Islet precursor cell (in vitro differentiated cells): ENCODE measurements around the gene WNT11.
A peak's percentile ranks its signal among the peaks of the same experiment; 100 is the strongest.

ENCODE experiments used
- DNase-seq: peaks from one replicate; pipeline ENCODE4 v3.0.0-alpha.2; 2018

Gene WNT11

DNA sequence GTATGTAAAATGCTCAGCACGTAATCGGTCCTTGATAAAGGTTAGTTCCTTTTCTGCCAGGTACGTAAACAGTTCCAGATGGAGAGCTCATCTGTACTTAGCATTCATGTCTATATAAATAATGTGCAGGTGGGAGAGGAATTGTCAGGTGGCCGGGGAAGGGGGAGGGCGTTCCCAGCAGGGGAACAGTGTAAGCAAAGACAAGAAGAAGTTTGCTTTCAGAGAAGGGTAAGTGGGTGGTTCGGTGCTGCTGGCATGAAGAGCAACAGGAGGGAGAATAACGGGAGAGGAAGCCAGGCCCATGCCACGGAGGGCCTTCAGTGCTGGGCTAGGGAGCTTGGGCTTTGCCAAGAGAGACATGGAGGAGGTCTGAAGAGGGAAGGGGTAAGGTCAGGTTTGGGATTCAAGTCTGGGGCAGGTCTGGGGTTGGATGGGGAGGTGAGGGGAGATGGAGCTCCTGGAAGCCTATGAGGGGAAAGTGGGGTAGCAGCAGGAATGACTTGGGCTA lies 11.4 kb upstream of the WNT11 start:
- no peak for DNase-seq

DNA sequence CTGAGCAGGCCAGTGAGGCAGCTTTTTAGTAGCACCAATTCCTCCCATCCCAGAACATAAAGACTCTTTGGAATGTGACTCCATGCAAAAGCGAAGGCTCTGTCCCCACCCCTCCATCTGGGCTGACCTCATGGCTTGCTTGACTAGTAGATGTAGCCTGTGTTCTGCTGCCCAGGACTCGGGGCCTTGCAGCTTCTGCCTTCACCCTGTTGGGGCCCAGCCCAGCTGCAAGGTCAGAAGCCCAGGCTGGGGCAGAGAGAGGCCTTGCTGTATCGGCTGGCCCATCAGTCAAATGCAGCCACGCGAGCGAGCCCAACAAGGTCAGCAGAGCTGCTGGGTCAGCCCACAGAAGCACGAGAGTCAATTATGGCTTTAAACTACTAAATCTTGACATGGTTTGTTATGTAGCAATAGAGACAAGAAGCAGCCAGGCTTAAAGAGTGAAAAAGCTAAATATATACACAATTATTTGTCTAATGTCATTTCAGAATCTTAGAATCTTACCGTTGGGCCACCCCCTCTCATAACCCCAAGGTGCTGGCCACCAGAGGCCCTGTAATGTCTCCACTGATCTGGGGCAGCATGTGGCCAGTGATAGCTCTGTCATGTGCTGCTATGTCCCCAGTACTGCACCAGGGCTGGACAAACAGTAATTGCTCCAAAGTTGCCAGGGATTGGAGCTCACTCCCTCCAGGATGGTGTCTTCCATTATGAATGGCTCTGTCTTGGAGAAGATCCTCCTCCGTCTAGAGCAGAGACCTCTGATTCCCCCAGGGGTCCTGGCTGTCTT lies 10.4 kb upstream of the WNT11 start:
- DNase-seq, result peak; percentile 79

DNA sequence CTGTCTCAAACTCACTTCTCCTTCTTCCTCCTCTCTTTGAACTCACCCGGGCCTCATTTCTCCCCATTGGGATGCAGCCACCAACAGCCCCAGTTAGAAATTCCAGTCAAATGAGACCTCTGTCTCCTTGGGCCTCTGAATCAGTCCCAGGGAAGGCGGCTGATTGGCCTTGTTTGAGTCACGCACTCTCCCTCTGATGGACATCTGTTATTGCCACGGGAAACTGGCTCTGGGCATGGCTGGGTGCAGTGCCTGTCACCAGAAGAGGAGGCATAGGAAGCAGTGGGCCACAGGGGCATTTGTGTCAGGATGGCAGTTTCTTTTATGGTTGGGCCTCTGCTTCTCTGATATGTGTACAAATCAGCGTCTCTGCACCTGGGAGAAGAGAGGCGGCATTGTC lies 9.6 kb upstream of the WNT11 start:
- peak; percentile 84 for DNase-seq

DNA sequence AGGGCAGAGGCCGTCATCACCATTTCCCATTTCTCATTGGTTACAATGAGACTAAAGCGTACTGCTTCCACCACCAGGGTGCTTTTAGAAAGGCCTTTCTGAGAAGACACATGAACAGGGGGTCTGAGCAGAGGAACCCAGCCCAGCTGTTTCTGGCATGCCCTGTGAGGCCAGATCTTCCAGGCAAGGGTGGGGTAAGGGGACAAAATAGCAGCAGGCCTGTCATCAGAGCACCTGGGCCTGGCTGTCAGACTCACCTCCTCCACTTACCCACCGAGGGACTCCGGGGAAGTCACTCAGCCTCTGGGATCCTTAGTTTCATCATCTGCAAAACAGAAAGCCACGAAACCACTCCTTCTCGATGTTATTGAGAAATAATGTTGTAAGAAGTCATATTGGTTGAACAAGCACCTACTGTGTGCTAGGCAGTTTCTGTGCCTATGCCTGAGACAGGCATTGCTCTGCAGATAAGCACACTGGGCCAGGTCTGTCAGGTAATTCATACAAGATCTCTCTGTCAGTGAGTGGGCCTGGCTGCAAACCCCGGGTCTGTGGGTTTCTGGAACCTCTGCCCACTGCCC lies 8.8 kb upstream of the WNT11 start:
- no peak for DNase-seq

DNA sequence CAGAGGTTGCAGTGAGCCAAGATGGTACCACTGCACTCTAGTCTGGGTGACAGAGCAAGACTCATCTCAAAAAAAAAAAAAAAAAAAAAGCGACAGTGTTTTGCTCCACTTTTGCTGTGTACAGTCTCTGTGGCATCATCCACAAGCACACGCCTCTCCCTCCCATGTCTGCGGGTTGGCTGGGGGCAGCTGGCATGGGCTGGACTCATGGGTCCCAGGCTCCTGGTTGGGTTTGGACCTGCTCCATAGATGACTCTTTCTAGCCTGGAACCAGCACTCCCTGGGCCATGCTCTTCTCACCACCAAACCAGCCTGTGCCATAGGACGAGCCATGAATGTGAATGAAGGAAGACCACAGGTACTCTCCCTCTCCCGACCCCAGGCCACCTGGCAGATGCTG lies 7.9 kb upstream of the WNT11 start:
- no peak for DNase-seq

DNA sequence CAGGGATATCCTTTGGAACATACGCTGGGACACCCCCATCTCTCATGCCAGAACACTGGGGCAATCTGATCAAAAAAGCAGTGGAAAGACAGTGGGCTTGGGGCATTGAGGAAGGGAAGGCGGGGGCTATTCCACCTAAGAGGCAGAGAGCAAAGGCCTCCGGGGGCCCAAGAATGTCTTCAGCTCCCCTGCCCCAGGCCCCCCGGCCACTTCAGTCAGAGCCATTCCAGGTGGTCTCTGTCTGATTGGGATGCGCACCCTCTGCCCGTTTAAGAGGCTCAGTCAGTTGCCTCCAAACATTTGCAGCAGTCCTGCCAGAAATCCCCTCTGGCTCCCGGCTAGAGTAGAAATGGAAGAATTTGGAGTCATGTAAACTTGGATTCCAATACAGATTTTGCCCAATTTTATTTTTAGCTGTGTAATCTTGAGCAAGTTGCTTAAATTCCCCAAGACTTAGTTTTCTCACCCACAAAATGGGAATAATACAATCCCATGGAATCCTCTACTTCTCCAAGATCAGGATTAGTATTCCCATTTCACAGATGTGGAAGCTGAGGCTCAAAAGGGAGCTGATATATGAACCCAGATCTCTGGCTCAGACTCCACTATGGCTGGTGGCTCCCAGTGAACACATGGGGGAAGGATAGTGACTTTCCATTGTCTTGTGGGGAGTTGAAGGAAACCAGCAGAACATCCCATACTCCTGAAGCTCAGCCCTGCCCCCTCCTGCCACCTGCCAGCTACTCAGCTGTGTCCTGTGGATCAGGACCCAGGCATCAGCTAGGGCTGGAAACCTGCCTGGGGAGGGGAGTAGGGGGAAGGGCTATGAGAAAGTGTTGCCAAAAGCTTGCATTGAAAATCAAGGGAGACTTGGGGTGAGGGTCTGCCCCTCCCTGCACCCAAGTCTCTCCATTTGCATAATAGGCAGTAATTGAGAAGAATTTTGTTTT lies 6.1 kb upstream of the WNT11 start:
- no peak for DNase-seq

DNA sequence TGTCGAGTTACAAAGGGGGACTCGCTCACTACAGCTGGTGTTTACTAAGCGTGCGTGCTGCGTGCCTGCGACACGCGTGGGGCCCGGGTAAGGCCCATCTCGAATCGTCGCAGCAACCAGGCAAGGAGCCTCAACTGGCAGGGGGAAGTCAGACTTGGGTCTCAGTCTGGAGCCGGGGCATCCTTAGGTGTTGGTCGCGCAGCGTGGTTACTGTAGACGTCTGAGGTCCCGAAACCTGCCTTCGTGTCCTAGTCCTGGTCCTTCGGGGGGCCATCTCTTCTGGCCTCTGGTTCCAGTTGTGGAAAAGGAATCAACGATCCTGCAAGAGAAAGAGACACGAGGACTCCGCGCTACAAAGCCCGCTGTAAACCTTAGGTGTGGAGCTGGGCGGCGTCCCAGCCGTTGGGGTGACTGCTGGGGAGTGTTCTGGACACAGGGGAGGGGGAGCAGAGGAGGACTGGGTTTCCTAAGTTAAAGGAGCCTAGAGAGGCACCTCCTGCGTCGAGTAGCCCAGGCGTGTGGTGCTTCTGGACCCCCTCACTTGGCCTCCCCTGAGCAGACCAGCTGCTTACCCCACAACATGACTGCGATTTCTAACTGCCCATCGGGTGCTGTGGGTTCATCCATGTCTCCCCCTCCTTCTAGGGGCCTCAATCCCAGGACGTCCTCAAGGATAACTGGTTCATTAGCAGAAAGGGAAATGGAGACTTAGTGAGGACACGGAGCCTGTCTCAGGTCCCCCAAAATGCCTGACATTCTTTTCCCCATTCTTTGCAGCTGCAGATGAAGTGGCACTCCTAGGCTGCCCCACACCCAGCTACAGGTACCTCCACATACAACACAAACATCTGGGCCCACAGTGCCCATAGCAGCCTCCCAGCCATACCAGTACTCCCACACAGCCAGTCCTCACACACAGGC lies 4.9 kb upstream of the WNT11 start:
- no peak for DNase-seq

DNA sequence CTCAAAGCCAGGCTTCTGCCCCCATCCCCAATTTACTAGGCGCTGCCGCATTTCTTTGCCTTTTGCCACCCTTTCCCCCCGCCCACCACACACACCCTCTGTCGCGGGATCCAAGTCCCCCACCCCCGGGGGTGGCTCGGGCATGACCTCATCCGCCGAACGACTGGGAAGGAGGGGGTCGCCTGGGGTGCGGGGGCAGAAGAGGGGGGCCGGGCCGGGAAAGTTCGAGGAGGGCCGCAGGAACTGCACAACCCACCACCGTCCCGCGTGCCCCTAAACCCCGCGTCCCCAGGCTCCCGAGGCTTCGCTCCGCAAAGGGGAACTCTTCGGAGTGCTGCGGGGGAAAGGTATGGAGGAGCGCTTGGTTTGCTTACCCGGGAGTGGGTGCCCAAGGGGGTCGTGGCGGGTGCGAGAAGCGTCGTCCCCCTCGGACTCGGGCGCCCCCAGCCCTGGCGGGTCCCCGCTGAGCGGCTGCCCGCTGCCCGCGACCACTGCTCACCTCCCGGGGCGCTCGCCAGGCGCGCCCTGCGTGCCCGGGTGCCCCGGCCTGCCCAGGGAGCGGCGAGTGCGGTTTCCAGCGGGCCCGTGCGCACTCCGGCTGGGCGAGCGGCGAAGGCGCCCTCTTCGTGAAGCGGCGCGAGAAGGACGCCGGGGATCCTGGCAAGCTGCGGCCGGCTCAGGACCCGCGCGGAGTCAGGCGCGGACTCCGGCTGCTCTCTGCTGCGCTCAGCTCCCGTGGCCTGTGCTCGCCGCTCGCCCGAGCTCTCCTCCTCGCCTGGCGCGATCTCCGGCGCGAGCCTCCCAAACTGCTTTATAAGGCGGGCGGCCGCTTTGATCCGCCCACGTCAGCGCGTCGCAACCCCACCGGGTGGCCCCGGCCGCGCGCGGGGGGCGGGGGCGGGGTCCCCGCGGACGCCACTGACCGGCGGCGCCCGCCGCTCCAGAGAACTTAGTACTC lies 4.0 kb upstream of the WNT11 start:
- DNase-seq, result peak; percentile 76

DNA sequence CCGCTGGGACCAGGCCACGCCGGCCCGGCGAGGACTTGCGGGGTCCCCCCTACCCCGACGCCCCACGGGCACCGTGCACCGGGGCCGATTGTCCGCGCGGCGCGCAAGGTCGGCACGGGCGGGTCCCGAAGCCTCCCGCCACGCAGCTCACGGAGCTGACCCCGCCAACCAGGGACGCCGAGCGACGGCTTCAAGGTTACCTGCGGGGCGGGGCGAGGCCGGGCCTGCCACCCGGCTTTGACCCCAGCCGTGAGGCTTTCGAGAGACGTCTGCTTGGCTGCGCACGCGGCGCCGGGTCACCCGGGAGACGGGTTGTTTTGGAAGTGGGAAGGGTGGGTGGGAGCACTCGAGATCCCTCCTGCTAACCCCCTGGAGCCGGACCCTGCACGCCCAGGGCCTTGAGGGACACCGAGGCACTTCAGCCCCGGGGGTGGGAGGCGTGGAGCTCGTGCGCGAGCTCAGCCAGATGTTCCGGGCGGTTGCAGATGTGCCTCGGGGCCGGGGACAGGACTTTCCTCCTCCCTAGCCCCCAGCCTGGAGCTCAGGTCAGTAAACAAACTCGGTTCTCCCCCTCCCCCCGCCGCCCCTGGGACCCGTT lies 3.2 kb upstream of the WNT11 start:
- DNase-seq, result peak; percentile 74

DNA sequence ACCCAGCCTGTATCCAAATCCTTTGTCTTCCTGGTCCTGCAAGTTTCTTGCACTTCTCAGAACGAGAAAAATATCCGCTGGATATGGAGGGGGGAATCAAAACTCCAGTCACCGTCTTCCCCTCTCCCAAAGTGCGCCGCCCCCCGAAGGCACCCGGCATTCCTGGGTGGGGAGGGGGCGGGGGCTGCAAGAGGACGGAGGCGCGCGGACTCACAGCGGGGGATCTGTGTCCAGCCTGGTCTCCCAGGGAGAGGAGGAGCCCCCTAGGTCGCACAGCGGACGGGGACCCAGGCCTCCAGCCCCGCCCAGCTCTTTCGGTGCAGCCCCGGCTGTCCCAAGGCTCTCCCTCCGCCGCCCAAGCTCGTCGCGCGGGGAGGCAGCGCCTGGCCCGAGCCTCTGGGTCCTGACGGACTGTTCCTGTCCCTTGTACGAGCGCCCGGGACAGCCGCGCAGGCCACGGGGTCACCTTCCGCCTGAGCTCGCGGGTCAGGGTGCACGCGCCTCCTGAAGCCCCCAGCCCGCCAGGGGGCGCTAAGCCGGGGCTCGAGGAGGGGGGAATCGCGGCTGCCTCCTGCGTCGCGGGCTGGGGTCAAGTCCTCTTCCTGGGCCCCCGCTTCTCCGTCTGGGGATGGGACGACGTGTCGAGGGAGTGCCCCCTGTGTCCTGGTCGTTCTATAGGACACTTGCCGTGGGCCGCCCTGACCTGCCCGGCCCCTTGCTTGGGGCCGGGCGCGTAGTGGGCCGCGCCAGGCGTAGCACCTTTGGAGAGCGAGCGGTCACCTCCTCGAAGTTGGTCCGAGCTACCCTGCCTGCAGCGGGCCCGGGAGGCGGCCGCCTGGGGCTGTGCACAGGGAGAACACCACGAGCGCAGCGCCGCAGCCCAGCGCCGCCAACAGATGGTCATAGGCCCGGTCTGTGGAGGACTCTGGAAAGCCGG lies 2.4 kb upstream of the WNT11 start:
- peak; percentile 89 for DNase-seq

DNA sequence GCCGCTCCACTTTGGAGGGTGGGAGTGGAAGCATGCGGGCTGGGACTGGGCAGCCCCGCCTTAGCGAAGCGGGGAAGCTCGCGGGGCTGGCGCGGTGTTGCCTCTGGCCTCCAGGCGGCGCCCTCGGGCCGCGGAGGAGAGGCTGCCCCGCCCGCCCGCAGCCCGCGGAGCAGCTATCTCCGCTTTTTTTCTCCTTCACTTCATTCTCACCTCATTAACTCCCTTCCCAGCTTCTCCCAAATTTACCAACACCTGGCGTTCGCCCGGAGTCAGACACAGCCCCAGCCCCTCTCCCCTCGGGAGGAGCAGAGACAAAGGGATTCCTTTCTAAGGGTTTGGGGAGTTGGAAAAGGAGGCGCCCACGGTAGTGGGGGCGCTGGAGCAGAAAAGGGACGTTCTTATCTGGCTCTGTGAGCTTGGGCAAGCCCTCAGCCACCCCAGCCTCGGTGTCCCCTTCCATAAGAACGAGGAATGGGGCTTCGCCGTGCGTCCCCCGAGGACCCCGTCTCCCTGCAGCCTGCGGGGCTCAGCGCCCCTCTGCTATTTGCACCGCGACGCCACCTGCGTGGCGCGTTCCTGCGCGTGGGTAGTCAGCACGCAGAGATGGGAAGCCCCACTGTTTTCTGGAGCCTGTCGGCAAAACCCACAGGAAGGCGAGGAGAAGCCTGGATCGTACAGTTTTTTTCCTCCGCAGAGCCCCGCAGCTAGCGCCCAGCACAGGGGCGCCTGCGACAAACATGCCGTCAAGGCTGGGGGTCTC lies 1.5 kb upstream of the WNT11 start:
- DNase-seq, result peak; percentile 89

DNA sequence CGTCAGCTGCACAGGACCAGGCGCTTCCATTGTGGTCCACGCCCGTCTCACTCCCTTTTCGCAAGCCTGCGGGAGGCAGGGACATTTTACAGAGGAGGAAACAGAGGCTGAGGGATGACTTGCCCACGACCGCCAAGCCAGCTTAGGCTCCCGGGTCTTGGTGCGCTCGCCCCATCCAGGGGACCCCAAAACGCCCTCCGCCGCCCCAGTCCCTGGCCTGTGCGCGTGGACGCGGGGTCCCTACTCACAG lies 300 bp downstream of the WNT11 start:
- no peak for DNase-seq

DNA sequence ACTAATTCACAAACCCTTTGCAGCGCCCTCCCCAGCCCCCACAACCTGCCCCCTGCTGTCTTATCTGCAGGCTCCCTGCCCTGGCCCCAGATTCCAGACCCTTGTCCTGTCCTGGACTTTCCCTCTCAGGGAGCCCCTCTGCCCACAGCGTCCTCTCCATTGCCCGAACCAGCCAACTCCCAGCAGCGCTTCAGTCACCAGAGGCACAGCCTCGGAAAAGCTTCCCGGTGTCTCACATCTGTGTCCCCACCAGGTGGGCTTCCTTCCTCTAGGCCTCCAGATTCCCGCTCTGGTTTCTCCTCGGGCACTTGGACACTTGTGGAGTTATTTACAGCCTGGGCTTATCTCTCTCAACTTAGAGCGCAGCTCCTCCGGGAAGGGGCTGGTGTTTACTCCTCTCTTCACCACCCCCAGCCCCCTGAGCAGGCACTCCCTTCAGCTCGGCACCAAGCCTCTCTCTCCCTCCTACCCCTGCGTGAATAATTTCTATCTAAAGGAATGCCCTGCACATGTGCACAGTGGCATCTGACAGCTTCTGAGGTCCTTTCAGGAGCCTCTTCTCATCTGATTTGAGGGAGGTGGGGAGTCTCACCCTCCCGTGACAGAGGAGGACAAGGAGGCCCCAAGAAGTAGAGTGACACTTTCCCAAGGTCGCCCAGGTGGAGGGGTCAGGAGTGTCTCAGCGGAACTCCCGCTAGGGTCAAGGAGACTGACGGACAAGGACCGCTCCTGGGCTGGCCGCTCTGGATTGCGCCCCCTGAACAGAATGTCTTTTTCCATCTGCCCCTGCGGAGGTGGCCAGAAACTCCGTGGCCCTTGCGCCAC lies 838 bp downstream of the WNT11 start:
- DNase-seq, result no peak

DNA sequence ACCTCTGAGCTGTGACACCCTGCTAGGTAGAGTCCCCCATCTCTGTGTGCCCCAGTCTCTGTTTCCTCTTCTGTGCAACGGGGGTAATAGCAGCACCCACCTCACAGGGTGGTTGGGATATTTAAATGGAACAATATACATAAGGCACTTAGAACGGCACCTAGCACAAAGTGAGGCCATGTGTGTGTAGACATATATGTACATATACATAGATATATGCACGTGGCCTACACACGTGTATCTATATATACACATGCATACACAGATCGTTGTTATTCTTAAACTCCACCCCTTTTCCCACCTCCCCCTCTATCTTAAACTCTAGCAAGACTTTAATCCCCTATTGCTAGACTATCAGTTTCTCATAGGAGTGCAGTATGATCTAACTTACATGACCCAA lies 2.4 kb downstream of the WNT11 start:
- no peak for DNase-seq

DNA sequence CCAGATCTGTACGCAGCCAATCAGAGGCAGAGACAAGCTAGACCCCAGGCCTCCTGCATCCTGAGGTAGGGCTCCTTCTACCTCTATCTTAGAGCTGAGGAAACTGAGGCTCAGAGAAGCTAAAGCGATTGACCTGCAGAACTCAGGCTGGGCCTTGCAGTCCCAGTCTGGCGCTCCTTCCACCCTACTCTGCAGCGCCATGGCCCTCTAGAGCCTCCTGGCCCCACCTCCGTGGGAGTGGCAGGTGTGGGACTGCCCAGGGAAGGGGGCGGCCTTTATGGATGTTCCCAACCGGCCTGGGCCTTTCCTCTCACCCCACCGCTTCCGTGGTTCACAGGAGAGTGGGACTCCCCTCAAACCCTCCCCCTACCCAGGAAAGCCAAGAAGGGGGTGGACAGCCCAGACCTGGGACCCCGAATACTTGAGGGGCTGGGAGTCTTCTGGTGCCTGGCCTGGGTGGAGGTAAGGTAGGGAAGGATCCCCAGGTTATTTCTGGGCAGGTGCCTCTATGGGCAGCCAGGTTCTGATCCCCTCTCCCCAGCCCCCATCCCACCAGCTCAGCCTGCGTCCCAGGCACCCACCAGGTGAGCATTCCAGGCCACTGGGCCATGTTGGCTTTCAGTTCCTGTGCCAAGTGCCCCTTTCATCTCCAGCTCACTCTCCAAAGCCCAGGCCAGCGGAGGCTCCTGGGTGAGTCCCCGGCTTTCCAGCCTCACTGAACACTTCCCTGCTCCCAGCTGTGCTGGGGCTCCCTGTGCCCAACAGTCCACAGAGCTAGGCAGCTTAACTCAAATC lies 3.0 kb downstream of the WNT11 start:
- DNase-seq, result no peak

DNA sequence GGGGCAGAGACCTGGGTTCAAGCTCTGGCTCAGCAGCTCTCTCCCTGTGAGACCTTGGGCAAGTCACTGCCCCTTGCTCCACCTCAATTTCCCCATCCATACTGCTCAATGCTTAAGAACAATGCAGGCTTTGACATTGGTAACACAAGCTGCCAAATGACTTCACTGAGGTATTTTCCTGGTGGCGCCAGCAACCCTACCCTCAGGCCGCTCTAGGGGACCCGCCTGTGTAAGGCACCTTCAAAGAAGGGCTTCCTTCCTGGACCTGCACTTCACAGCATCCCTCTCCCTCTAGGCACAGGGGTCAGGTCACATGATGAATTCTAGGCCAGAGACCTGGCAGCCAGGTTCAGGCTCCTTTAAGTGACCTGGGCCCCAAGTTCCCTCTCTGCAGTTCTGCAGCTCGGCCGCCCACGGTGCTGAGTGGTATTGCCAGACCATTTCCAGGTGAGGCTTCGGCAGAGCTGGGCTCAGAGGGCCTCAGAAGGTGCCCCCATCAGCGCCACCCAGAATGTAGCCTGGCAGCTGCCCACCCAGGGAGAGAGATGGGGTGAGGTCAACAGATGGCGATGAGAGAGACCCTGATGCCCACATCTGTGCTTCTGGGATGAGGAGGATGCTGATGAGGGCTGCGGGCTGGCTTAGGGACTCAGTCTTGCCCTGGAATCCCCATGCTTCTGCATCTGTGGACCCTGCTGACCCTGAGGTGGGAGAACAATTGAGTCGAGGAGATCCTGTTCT lies 4.5 kb downstream of the WNT11 start:
- peak; percentile 76 for DNase-seq

DNA sequence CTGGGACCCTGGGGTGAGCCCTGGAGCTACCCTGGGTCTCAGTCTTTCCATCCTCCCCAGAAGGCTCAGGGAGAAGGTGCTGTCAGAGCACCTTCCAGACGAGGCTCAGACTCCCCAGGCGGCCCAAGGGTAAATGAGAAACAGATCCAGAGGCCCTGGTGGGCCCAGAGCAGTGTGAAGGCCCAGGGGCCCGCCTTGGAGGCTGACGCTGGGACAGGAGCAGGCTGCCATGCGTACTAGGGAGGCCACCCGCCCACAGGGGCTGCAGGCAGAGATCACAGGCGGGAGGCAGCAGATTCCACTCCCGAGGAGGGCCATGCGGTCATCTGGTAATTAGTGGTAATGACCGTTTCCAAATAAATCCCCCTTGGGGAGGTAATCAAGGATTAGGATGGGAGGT lies 5.2 kb downstream of the WNT11 start:
- no peak for DNase-seq
